GM10847 (cell line): ENCODE results near the gene HAO2.

Experiments
- POLR2A ChIP-seq: IDR thresholded peaks from 2 replicates; pipeline ENCODE4 v1.6.1; 2011; ENCODE audit not compliant: insufficient read length; ENCODE audit errors: extremely low read depth

Gene HAO2

GRCh38 chr1:119404736-119405135 lies 36.2 kb downstream of the HAO2 start:
- no peak for TF ChIP-seq POLR2A

- no peak for TF ChIP-seq POLR2A
Measured at GRCh38 chr1:119409731-119410130, 41.1 kb downstream of the HAO2 start.

GRCh38 chr1:119410961-119411360 lies 42.4 kb downstream of the HAO2 start:
- TF ChIP-seq POLR2A, result no peak

- TF ChIP-seq POLR2A, result no peak
Measured at GRCh38 chr1:119414950-119415349, 46.4 kb downstream of the HAO2 start, which contains the start of gene HSD3B2. TSS of gene HSD3B2 (plus strand) at chr1:119415150. CDS start at chr1:119415420, 270 bp downstream.

- TF ChIP-seq POLR2A, result no peak
Measured at GRCh38 chr1:119416006-119416640, 47.5 kb downstream of the HAO2 start.

GRCh38 chr1:119419109-119419508 lies 50.5 kb downstream of the HAO2 start:
- no peak for TF ChIP-seq POLR2A

- TF ChIP-seq POLR2A, result no peak
Measured at GRCh38 chr1:119420638-119421037, 52.1 kb downstream of the HAO2 start.

- TF ChIP-seq POLR2A, result no peak
Measured at GRCh38 chr1:119422631-119423030, 54.0 kb downstream of the HAO2 start.

GRCh38 chr1:119428991-119429390 lies 60.4 kb downstream of the HAO2 start:
- no peak for TF ChIP-seq POLR2A

- no peak for TF ChIP-seq POLR2A
Measured at GRCh38 chr1:119429687-119430086, 61.1 kb downstream of the HAO2 start.

GRCh38 chr1:119430486-119430885 lies 61.9 kb downstream of the HAO2 start:
- TF ChIP-seq POLR2A, result no peak

- TF ChIP-seq POLR2A, result no peak
Measured at GRCh38 chr1:119431836-119432235, 63.3 kb downstream of the HAO2 start.

- no peak for TF ChIP-seq POLR2A
Measured at GRCh38 chr1:119435052-119435451, 66.5 kb downstream of the HAO2 start.

GRCh38 chr1:119438761-119439160 lies 70.2 kb downstream of the HAO2 start:
- TF ChIP-seq POLR2A, result no peak

GRCh38 chr1:119440721-119441307 lies 72.2 kb downstream of the HAO2 start:
- TF ChIP-seq POLR2A, result no peak

GRCh38 chr1:119442756-119443155 lies 74.2 kb downstream of the HAO2 start:
- no peak for TF ChIP-seq POLR2A
